K562 (cell line): ENCODE results near the gene TTC22. TPM values are rescaled to one million over a fixed set of nuclear protein-coding genes. Genes with fewer than 3 reads are reported as not detected.
A peak's percentile ranks its signal among the peaks of the same experiment; 100 is the strongest.

Experiments
- BRD9 ChIP-seq: fragments of 450-650 bp; IDR thresholded peaks from 2 replicates; pipeline ENCODE4 v1.6.1; 2018; ENCODE audit warnings: low read depth; ENCODE audit not compliant: partially characterized antibody
- CREB3L1 ChIP-seq: fragments of 450-650 bp; IDR thresholded peaks from 2 replicates; pipeline ENCODE4 v1.6.1; 2014; ENCODE audit warnings: low read depth, mild to moderate bottlenecking, moderate library complexity, borderline replicate concordance
- E2F8 ChIP-seq: fragments of 450-650 bp; IDR thresholded peaks from 2 replicates; pipeline ENCODE4 v1.7.1; 2018; ENCODE audit warnings: mild to moderate bottlenecking, low read depth; ENCODE audit not compliant: partially characterized antibody
- GTF2F1 ChIP-seq: IDR thresholded peaks from 2 replicates; pipeline ENCODE4 v1.6.1; 2011; ENCODE audit warnings: low read depth, low read length, improper control_type of control experiment
- KHSRP ChIP-seq: fragments of 450-650 bp; IDR thresholded peaks from 2 replicates; pipeline ENCODE4 v1.6.1; 2017
- MAZ ChIP-seq, 2 experiments: fragments of 450-650 bp in 1 of 2; sonication (generic) in 1 of 2; formaldehyde crosslinking; IDR thresholded peaks in 1 of 2; conservative IDR thresholded peaks in 1 of 2; 2 replicates each; pipeline versions ENCODE4 v1.4.0 to v1.5.0; 2020; ENCODE audit warnings: mild to moderate bottlenecking in 1 of 2, missing genetic modification reagents in 1 of 2
- MEIS2 ChIP-seq: fragments of 450-650 bp; IDR thresholded peaks from 2 replicates; pipeline ENCODE4 v1.6.1; 2014; ENCODE audit warnings: mild to moderate bottlenecking; ENCODE audit not compliant: partially characterized antibody
- RBM25 ChIP-seq: fragments of 200-400 bp; formaldehyde crosslinking; IDR thresholded peaks from 2 replicates; pipeline ENCODE4 v1.6.1; 2018; ENCODE audit warnings: low read length, low read depth, moderate library complexity; ENCODE audit not compliant: severe bottlenecking
- SMAD3 ChIP-seq: fragments of 450-650 bp; formaldehyde crosslinking; conservative IDR thresholded peaks from 2 replicates; pipeline ENCODE4 v1.4.0; 2020; ENCODE audit warnings: mild to moderate bottlenecking
- TAF9B ChIP-seq: fragments of 450-650 bp; IDR thresholded peaks from 2 replicates; pipeline ENCODE4 v1.6.1; 2018; ENCODE audit warnings: mild to moderate bottlenecking; ENCODE audit not compliant: partially characterized antibody
- TCF3 ChIP-seq: sonication (generic); formaldehyde crosslinking; IDR thresholded peaks from 2 replicates; pipeline ENCODE4 v1.4.0; 2020; ENCODE audit warnings: mild to moderate bottlenecking, missing genetic modification reagents
- TEAD2 ChIP-seq: fragments of 450-650 bp; IDR thresholded peaks from 2 replicates; pipeline ENCODE4 v1.6.1; 2016; ENCODE audit warnings: missing genetic modification characterization, control low read depth, missing compliant biosample characterization
- USF2 ChIP-seq: sonication (generic); formaldehyde crosslinking; IDR thresholded peaks from 2 replicates; pipeline ENCODE4 v1.5.0; 2020; ENCODE audit warnings: missing genetic modification reagents
- ZKSCAN1 ChIP-seq: fragments of 150-350 bp; IDR thresholded peaks from 2 replicates; pipeline ENCODE4 v1.6.1; 2016; ENCODE audit warnings: low read depth, low read length
- ZNF184 ChIP-seq: sonication (generic); formaldehyde crosslinking; IDR thresholded peaks from 2 replicates; pipeline ENCODE4 v1.5.0; 2020; ENCODE audit warnings: missing genetic modification reagents
- ZNF217 ChIP-seq: sonication (generic); formaldehyde crosslinking; IDR thresholded peaks from 2 replicates; pipeline ENCODE4 v1.8.0; 2022; ENCODE audit warnings: mild to moderate bottlenecking, missing genetic modification reagents
- ZNF316 ChIP-seq: fragments of 450-650 bp; IDR thresholded peaks from 2 replicates; pipeline ENCODE4 v1.6.1; 2016
- ZNF707 ChIP-seq: fragments of 250-450 bp; sonication (Bioruptor Pico); conservative IDR thresholded peaks from 2 replicates; pipeline ENCODE4 v1.8.0; 2022; ENCODE audit warnings: inconsistent platforms, mild to moderate bottlenecking, moderate library complexity
- polyA plus RNA-seq, 8 experiments: library from polyadenylated mRNA; depleted of rRNA in 4 of 8; stranded (reverse) in 5 of 8; unstranded in 3 of 8; fragments of >200 nt; fragmentation: Nextera tagmentation in 2 of 8; fragmentation: Illumina TruSeq in 1 of 8; extraction: Ambion mirVana in 2 of 8; extraction: Trizol in 1 of 8; gene quantifications; 2 replicates each; pipeline versions ENCODE4 v1.2.1 to v1.2.3, GENCODE V29; 2011 to 2014; ENCODE audit warnings: inconsistent platforms in 1 of 8, missing spikeins in 1 of 8
- total RNA-seq, 7 experiments: library from RNA; depleted of rRNA in 6 of 7; stranded (reverse); fragments of >200 nt in 6 of 7; fragmentation: Illumina TruSeq in 2 of 7; extraction: Trizol in 2 of 7; gene quantifications; 2 replicates each; pipeline versions ENCODE4 v1.2.1 to v1.2.3, GENCODE V29; 2011 to 2021; ENCODE audit warnings: low replicate concordance in 1 of 7
- TF ChIP-seq, protein P1 (sequence below): IDR thresholded peaks from 3 replicates; pipeline ENCODE4 v1.6.1; 2011; ENCODE audit warnings: borderline replicate concordance, mild to moderate bottlenecking, moderate library complexity; ENCODE audit not compliant: insufficient read length; ENCODE audit errors: extremely low read depth
- TF ChIP-seq, protein P2 (sequence below): fragments of 250-450 bp; sonication (Bioruptor Pico); IDR thresholded peaks from 2 replicates; pipeline ENCODE4 v1.9.0; 2021; ENCODE audit warnings: mild to moderate bottlenecking

The TTC22 gene
- total and polyA plus RNA-seq, 9 of the 15 experiments (the other 6 are each of a cell fraction or from before 2014, with no cell fraction given) = 0.07 TPM; not detected in 8

- TF ChIP-seq MAZ (CRISPR knock-in tag; conservative IDR thresholded peaks at IDR 0.05 in 1 of 2, IDR thresholded peaks at IDR 0.05 in 1 of 2) (peak; percentile 67 to 89; a peak in 3 of 4 replicates), ZNF316 (no peak), E2F8 (peak; percentile 94), KHSRP (no peak), MEIS2 (peak; percentile 46), GTF2F1 (no peak), CREB3L1 (peak; percentile 76; the same call in 1 of the 2 replicates), ZNF184 (CRISPR knock-in tag) (no peak), ZKSCAN1 (no peak), SMAD3 (CRISPR knock-in tag) (no peak), USF2 (CRISPR knock-in tag) (no peak), ZNF217 (CRISPR knock-in tag) (no peak), ZNF707 (no peak), BRD9 (no peak), TAF9B (no peak), RBM25 (peak; percentile 79), TEAD2 (no peak), TCF3 (CRISPR knock-in tag) (no peak)
- TF ChIP-seq, protein P1, sequence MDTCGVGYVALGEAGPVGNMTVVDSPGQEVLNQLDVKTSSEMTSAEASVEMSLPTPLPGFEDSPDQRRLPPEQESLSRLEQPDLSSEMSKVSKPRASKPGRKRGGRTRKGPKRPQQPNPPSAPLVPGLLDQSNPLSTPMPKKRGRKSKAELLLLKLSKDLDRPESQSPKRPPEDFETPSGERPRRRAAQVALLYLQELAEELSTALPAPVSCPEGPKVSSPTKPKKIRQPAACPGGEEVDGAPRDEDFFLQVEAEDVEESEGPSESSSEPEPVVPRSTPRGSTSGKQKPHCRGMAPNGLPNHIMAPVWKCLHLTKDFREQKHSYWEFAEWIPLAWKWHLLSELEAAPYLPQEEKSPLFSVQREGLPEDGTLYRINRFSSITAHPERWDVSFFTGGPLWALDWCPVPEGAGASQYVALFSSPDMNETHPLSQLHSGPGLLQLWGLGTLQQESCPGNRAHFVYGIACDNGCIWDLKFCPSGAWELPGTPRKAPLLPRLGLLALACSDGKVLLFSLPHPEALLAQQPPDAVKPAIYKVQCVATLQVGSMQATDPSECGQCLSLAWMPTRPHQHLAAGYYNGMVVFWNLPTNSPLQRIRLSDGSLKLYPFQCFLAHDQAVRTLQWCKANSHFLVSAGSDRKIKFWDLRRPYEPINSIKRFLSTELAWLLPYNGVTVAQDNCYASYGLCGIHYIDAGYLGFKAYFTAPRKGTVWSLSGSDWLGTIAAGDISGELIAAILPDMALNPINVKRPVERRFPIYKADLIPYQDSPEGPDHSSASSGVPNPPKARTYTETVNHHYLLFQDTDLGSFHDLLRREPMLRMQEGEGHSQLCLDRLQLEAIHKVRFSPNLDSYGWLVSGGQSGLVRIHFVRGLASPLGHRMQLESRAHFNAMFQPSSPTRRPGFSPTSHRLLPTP = no peak
- TF ChIP-seq, protein P2, sequence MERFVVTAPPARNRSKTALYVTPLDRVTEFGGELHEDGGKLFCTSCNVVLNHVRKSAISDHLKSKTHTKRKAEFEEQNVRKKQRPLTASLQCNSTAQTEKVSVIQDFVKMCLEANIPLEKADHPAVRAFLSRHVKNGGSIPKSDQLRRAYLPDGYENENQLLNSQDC (CRISPR knock-in tag) = no peak
Measured at GRCh38 chr1:54764133-54764921, 36.8 kb downstream of the TTC22 start, which contains the start of gene PARS2 (continued).
